GM19023 (cell line): Measurements from ENCODE around the gene FBXO4.

Experiments used
- ATAC-seq: cut with Tn5 transposase; IDR thresholded peaks from one replicate; pipeline ENCODE4 v1.9.1; 2021; ENCODE audit warnings: mild to moderate bottlenecking, moderate library complexity; ENCODE audit not compliant: unreplicated experiment

The FBXO4 gene, protein sequence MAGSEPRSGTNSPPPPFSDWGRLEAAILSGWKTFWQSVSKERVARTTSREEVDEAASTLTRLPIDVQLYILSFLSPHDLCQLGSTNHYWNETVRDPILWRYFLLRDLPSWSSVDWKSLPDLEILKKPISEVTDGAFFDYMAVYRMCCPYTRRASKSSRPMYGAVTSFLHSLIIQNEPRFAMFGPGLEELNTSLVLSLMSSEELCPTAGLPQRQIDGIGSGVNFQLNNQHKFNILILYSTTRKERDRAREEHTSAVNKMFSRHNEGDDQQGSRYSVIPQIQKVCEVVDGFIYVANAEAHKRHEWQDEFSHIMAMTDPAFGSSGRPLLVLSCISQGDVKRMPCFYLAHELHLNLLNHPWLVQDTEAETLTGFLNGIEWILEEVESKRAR

DNA sequence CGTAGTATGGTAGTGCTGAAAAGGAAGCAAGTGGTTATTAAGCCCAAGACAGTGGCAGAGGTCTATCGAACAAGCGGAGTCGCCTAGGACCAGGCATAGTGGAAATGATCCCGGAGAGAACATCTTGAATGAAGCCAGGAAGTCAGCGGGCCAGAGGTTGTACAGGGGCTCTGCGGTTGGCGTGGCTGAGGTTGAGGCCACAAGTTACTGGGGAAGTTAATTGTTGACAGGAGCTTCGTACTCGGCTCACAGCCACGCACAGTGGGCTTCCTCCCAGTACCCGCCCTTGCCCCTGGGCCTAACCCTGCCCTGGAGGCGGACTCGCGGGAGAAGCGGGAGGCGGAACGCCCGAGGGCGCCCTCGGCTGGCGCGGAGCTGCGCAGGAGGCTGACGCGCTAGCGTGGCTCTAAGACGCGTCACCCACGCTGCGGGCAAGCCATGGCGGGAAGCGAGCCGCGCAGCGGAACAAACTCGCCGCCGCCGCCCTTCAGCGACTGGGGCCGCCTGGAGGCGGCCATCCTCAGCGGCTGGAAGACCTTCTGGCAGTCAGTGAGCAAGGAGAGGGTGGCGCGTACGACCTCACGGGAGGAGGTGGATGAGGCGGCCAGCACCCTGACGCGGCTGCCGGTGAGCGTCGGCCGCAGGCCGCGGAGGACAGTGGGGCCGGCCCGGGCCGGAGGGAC, at the start of gene FBXO4:
Gene FBXO4 (plus strand): TSS at position 410 of the 683 bp plus-strand sequence. CDS start 29 bp downstream, at position 439.
- peak; percentile 96 for ATAC-seq

DNA sequence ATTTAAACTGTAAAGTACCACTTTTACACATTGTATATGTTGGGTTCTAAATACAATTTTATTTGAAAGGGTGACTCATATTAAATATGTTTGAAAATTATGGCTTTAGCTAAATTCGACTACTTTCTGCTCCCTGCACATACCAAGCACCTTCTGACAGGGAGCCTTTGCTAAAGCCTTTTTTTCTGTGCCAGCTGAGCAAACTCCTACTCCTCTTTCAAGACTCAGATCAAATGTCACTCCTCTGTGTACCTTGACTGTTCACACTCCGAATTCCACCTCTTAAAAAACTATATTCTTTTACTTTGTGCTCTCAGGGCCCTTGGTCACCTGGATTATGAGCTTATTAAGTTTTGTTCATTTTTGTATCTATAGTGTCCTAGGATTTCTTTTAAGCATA, 48.4 kb upstream of the FBXO4 start:
- ATAC-seq = no peak

DNA sequence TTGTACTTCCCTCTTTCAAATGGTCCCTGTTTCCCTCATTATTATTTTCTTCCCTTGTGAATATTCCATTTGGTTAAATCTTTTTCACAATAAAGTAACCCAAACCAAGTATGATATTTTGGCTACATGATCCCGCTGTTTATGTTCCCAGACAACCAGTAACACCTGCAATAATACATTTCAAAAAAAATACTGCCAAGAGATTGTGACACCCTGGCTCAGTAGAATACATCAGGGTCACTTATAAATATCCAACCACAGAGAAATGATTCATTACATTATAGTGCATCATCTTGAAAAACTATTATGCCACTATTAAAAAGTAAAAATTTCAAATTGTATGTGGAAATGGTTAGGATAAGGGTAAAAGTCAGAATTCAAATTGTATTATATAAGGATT, 47.7 kb upstream of the FBXO4 start:
- ATAC-seq = no peak

DNA sequence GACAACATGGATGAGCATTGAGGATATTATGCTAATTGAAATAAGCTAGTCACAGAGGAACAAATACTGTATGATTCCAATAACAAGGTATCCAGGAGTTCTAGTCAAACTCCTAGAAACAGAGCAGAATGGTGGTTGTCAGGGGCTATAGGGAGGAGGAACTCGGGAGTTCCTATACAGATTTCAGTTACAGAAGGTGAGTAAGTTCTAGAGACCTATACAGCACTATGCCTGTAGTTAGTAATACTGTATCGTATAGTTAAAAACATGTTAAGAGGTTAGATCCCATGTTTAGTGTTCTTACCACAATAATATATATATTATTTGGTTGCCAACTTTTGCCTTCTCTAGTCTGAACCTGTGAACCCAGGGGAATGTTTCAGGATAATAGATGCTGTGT, 46.9 kb upstream of the FBXO4 start:
- ATAC-seq = peak; percentile 50

DNA sequence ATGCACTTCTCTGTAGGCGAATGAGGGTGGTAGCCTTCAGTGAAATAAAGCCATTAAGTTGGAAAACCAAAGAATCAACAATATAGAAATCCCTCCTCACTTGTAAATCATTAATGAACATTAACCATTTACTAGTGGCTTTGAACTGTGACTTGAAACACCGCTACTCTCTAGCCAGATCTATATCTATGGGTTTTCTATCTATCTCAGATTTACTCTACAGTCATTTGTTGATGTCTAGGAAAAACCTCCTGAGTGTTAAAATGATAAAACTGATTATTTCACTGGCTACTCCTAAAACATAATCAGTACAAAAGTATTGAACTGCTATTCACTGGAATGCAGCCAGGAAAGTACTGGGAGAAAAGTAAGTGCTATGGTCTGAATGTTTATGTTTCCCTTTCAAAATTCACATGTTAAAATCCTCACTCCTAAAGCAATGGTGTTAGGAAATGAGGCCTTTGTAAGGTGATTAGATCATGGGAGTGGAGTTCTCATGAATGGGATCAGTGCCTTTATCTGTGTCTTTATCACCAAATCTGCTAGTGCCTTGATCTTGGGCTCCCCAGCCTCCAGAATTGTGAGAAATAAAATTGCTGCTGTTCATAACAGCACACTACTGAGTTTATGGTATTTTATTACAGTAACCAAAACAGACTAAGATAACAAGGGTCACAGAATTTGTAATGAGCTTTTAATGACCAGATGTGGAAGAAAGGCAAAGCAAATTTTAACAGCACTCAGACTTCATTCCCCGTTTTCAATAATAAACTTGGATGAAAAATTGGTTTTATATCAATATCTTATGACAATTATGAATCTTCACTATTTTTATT, 46.2 kb upstream of the FBXO4 start:
- peak; percentile 59 for ATAC-seq

DNA sequence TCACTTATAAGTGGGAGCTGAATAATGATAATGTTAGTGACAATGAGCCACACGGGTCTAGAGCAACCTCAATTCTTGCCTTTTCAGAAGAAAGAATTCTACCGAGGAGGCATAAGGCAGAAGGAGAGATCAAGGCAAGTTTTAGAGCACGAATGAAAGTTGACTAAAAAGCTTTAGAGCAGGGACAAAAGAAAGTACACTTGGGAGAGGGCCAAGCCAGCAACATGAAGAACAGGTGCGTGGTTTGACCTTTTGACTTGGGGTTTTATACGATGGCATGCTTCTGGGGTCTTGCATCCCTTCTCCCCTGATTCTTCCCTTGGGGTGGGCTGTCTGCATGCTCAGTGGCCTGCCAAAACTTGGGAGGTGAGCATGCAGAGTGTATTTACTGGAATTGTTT, 42.3 kb upstream of the FBXO4 start:
- ATAC-seq = no peak

DNA sequence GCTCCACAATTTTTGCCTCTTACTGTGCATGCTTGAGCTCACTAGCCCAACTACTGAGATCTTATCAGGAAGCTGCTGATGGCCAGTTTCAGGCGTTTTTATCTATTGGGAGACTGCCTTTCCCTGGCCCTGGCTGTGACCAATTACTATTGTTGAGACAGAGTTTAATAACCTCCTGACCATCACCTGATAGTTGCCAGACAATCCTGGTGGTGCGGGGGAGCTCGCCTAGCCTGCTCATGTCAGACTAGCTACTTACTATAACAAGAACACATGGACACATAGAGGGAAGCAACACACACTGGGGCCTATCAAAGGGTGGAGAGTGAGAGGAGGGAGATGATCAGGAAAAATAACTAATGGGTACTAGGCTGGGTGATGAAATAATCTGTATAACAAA, 41.8 kb upstream of the FBXO4 start:
- no peak for ATAC-seq

DNA sequence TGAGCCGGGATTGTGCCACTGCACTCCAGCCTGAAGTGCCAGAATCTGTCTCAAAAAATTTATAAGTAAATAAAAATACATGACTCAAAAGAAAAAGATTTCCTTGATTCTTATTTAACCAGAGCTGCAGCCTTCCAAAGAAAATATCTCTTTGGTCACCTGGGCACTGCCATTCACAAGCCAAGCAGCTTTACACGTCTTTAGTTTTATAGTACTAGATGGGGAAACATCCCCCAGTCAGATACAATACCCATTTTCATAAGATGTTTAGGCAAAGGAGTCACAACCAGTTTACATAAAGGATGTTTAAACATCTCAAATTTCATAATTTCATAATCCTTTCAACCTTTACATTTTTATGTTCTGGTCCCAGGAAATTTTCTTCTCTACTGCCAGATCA, 41.1 kb upstream of the FBXO4 start:
- no peak for ATAC-seq

DNA sequence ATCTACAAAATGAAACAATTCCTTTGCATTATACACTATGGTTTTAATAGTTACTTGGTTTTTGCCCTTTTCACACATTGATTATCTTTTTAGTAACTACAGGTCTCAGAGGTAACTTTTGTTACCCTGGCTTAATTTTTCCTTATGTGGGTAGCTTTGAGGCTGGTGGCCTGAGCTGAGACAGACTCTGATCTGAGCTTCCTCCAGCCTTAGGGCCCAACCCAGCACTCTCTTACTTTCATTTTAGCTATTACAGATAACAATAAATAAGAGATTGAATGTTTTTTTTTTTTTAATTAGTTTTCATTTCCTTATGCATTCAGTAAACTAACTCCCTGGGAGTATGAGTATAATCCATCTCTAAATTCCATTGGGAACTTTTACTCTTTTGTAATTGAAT, 39.8 kb upstream of the FBXO4 start:
- no peak for ATAC-seq

DNA sequence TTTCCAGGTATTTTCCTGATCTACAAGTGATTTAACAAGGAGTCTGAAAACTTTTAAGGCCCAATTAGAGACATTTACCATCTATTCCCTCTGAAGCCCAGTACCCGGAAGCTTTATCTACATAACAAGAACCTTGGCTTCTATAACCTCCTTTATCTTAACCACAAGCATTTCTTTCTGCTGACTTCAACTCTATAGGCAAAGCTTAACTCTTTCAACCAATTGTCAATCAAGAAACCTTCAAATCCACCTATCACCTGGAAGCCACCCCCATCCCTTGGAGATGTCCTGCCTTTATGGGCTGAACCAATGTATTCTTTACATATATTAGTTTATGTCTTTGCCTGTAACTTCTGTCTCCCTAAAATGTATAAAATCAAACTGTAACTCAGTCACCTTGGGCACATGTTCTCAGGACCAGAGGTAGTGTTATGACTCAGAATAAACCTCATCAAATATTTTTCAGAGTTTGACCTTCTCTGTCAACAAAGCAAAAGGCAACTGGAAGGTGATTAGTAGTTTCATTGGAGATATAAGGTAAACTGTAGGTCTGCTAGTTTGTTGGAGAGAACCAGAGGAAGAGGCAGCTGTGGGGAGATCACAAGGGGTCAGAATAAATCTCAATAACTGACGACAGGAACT, 33.9 kb upstream of the FBXO4 start:
- ATAC-seq = no peak

DNA sequence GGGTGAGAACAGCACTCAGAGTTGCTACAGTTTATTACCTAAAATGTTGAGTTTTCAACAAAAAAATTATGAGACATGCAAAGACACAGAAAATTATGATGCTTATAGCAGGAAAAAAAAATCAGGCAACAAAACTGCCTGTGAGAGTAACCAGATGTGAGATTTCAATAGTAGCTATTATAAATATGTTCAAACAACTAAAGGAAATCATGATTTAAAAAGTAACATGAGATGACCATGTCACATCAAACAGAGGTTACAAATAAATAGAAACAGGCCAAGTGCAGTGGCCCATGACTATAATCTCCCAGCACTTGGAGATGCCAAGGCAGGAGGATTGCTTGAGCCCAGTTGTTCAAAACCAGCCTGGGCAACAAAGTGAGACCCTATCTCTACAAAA, 33.0 kb upstream of the FBXO4 start:
- no peak for ATAC-seq

DNA sequence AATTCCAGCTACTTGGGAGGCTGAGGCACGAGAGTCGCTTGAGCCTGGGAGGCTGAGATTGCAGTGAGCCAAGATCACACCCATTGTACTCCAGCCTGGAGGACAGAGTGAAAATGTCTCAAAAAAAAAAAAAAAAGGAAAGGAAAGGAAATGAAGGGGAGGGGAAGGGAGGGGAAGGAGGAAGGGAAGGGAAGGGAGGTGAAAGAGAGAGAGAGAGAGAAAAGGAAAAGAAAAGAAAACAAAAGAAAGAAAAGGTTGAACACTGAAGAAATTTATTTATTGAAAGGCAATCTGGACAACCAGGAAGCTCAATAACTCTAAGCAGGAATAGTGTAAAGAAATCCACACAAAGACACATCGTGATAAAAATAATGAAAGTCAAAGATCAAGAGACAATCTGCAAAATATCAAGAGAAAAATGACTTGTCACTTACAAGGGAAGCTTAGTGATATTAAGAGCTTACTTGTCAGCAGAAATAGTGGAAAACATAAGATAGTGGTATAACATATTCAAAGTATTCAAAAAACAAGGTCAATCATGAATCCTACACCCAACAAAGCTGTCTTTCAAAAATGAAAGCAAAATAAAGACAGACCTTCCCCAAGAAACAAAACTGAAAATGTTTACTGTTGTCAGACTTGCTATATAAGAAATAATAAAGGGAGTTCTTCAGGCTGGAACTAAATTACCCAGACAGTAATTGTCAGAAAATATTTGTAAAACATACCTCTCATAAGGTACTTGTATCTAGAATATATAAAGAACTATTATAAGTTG, 31.8 kb upstream of the FBXO4 start:
- ATAC-seq = no peak

DNA sequence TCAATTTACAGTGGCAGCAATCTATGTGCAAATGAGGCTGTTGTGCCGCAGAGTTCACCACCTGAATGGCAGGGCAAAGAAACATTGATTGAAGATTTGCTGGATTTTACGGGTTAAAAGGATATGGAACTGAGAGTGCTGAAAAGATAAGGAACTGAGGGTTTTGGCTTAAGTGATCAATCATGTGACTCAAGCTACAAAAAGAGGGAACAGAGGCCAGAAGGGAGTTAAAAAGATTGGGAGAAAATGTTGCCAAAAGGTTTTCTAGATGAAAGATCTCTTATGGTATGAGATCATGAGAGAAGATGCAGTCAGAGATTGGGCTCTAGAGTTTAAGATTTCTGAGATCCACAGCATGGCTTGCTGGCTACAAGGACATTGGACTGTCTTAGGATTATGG, 28.9 kb upstream of the FBXO4 start:
- no peak for ATAC-seq

DNA sequence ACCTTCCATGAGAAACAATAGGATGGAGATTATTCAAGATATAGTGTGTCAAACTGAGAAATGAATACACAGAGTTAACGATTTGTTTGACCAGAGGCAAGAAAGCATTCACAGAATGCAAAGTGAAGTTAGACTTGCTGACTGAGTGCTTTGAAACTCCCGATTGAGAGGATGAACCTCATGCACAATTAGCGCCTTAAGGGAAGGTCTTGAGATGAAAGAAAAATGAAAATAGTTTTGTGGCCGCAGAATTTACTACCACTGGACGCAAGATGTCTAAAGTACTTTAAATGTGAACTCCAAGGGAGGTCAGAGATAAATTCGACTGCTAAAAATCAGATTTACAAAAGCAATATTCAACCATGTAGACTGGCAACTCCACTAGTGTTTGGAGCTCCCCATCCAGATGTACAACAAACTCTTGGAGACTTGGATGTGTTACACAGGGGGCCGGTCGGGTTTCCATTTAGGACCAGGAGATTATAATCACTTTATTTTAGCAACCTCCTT, 21.6 kb upstream of the FBXO4 start:
- no peak for ATAC-seq

DNA sequence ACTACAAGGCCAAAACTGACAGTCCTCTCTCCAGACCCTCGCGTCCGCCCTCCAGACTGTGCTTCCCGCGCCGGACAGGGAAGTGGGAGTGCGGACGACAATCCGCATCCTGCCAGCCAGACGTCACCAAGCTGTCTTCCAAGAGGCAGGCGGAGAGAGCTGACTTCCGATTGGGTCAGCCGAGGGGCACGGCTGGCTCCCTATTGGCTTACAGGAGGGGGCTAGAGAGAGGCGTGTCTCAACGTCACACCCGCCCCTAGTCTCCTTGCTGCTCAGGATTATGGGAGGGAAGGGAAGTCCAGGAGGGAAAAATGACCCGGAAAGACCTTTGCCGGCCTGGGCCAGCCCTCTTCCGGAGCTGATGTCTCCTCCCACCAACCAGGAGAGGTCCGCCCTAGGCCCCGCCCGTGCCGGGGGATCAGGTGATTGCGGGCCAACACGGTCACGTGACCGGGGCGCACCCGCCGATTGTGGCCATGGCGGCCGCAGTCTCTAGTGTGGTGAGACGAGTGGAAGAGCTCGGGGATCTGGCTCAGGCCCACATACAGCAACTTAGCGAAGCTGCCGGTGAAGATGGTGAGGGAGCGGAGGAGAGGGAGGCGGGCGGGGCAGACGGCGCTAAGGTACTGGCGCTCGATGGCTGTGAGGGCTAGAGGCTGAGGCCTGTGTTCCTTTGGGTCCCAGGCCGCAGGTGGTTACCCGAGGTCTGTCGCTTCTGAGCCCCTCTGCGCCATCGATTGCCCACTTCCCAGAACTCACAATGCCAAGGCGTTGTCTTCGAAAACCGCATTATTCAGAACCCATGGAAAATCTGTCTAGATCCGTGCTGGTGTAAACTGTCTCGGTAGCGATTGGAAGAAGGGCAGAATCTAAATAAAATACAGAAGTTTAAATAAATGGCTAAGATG, 20.9 kb upstream of the FBXO4 start, which contains the start of gene RIMOC1:
Gene RIMOC1 (plus strand): TSS at position 453 of the 908 bp plus-strand sequence. CDS start 24 bp downstream, at position 477.
- peak; percentile 99 for ATAC-seq

DNA sequence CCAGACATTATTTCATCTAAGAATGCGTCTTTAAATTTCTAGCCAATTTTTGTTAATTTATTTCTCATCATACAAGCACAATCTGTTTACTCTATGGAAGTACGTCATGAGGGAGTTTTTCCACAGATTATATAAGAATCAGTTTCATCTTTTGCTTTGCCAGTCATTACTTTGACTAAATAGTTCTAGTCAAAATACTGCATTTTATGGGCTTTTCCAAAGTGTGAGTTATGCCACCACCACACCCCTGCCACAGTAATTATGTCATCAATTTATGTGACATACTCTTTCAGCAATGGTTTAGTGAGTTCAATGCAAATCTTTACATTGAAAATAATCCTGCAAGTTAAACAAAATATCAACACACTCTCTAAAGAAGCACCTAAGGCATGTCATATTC, 18.9 kb upstream of the FBXO4 start:
- ATAC-seq = no peak

DNA sequence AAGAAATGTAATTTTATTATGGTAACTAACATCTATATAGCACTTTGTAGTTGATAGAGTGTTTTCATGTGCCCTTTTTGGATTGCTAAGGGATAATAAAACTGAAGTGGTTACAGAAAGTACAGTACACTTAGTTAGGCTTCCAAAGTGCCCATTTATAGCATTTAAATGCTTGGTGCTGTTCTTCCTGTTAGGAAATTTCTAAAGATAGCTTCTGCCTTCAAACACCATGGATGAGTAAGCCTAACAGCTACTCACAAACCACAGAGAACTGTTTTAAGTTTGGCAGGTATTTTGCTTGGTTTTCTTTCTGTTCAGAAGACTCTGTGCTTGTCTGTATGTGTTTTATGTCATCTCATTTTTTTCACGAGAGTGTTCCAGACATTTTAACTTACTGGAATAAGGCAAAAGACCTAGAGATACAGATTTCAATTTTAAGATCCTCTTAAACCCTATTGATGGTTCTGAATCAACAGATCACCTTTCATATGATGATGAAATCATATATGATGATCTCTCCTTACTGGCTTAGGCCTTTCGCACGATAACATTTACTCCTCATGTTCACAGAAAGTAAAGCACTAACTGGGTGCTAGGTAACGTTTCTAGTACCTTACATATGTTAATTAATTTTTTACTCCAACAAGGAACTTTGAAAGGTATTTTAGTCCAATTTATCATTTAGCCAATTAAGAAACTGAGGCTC, 16.6 kb upstream of the FBXO4 start:
- no peak for ATAC-seq

DNA sequence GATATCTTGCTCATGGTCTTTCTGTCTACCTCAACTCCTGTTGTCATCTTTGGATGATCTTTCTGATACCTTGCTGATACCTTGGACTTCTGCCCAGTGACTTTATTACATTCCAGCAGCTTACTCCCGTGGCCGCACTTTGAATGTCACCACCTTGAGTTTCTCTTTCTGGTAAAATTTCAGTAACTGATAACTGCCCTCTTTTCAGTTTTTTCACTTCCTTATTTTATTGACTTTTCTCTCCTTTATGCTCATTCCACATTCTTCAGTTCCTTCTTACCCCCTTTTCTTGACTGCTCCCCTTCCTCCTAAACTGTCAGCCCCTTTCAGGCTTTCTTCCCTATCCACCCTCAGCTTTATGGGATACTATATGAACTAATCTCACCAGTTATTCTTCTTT, 7.0 kb upstream of the FBXO4 start:
- ATAC-seq = peak; percentile 44
